ENCODE data around the gene ZXDC.

DNA sequence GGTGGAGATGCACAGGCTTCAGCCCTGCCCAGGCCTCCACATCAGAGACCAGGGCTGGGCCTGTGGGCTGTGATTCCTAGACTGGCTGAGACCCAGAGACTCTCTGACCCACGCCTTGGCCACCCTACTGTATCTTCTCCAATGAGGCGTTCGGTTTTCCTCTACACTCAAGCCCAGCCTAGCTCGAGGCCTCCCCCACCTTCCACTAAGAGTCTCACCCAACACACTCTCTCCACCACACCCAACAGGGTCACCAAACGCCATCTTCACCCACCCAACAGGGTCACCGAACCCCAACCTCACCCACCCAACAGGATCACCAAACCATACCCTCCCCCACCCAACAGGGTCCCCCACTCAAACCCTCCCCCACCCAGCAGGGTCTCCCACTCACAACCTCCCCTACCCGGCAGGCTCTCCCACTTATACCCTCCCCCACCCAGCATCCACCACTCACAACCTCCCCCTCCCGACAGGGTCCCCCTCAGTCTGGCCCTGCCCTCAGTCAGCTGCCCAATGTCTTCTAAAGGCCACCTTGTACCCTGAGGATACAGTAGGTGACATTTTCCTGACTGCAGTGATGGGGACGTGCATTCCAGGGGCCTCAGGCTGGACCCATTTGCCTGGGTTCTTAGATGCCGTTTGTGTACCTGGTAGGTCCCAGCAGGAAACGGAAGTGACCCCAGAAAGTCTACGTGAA is 60.6 kb downstream of the ZXDC start:
- TF ChIP-seq, protein P1, sequence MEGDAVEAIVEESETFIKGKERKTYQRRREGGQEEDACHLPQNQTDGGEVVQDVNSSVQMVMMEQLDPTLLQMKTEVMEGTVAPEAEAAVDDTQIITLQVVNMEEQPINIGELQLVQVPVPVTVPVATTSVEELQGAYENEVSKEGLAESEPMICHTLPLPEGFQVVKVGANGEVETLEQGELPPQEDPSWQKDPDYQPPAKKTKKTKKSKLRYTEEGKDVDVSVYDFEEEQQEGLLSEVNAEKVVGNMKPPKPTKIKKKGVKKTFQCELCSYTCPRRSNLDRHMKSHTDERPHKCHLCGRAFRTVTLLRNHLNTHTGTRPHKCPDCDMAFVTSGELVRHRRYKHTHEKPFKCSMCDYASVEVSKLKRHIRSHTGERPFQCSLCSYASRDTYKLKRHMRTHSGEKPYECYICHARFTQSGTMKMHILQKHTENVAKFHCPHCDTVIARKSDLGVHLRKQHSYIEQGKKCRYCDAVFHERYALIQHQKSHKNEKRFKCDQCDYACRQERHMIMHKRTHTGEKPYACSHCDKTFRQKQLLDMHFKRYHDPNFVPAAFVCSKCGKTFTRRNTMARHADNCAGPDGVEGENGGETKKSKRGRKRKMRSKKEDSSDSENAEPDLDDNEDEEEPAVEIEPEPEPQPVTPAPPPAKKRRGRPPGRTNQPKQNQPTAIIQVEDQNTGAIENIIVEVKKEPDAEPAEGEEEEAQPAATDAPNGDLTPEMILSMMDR (IDR thresholded peaks at IDR 0.05) = no peak
- TF ChIP-seq POLR2A (IDR thresholded peaks at IDR 0.05) (no peak), EP300 (IDR thresholded peaks at IDR 0.05) (no peak)

Data from gastroesophageal sphincter (tissue), 3 donors.